Aorta (tissue), 5 donors: ENCODE measurements around the gene GPR146. TPM values are rescaled to one million over a fixed set of nuclear protein-coding genes. Genes with fewer than 3 reads are reported as not detected.

Experiments used
- ATAC-seq: fragments of 200-7000 bp; cut with Tn5 transposase; one replicate; pipeline ENCODE4 v1.9.1; 2022; ENCODE audit warnings: moderate library complexity; ENCODE audit not compliant: low FRiP score
- DNase-seq, 2 donors: peaks; one replicate each; pipeline ENCODE4 v3.0.0-alpha.2; 2020
- H3K27ac ChIP-seq, 2 donors: one replicate each; pipeline ENCODE4 v1.5.1; 2013; ENCODE audit warnings: low read length in 2 of 2, mild to moderate bottlenecking in 2 of 2, moderate library complexity in 2 of 2, control low read depth in 1 of 2, inconsistent platforms in 1 of 2, low read depth in 1 of 2
- H3K27me3 ChIP-seq, 2 donors: one replicate each; pipeline ENCODE4 v1.6.1; 2013; ENCODE audit warnings: control low read depth in 1 of 2, low read length in 1 of 2, mild to moderate bottlenecking in 1 of 2, moderate library complexity in 1 of 2; ENCODE audit not compliant: insufficient read depth in 2 of 2, control insufficient read depth in 1 of 2
- H3K36me3 ChIP-seq, 2 donors: one replicate each; pipeline ENCODE4 v1.6.1; 2013; ENCODE audit warnings: control low read depth in 1 of 2, low read length in 1 of 2, mild to moderate bottlenecking in 1 of 2; ENCODE audit not compliant: insufficient read depth in 2 of 2, control insufficient read depth in 1 of 2
- H3K4me1 ChIP-seq, 2 donors: one replicate each; pipeline ENCODE4 v1.6.1; 2013; ENCODE audit warnings: low read length in 2 of 2, control low read depth in 1 of 2, mild to moderate bottlenecking in 1 of 2, moderate library complexity in 1 of 2; ENCODE audit not compliant: insufficient read depth in 2 of 2, control insufficient read depth in 1 of 2
- H3K4me3 ChIP-seq, 2 donors: one replicate each; pipeline ENCODE4 v1.5.1; 2013; ENCODE audit warnings: low read length in 2 of 2, control low read depth in 1 of 2, mild to moderate bottlenecking in 1 of 2
- H3K9me3 ChIP-seq: one replicate; pipeline ENCODE4 v1.6.1; 2013; ENCODE audit warnings: mild to moderate bottlenecking, low read length; ENCODE audit not compliant: control insufficient read depth
- WGBS, 2 donors: extraction: QIAGEN DNeasy Blood & Tissue Kit; methylation state at CpG; one replicate each; pipeline ENCODE4 v1.1.7; 2013; 5-methylcytosine and 5-hydroxymethylcytosine counted together
- intact Hi-C, 2 donors: fragments of 100-400 bp; cut with DNase I; formaldehyde crosslinking; loops; one replicate each; pipeline versions ENCODE4 v1.14.2 to v1.15.0; 2022
- microRNA-seq, 2 donors: library from miRNA; unstranded; fragments of <30 nt; microRNA quantifications; one replicate each; pipeline ENCODE4 v1.2.0, GENCODE V29; 2020
- polyA plus RNA-seq, 2 donors: library from polyadenylated mRNA; stranded (reverse); fragments of 200-250 nt; gene quantifications; one replicate each; pipeline ENCODE4 v1.2.3, GENCODE V29; 2013
- total RNA-seq, 2 donors: library from RNA; stranded (reverse); fragmentation: NEBNext Ultra II Directional; extraction: Animal tissue kit (Norgen Biotek cat#: 25700); gene quantifications; one replicate each; pipeline ENCODE4 v1.2.1, GENCODE V29; 2021
- donor health status: healthy with polysubstance abuse.
- donor health status: Bipolar disorder and iron deficiency.
- donor health status: DM: no; HTN: no; CAD: no.
- donor health status: DM: no; HTN: no; CAD: no.
- donor health status: DM: yes; HTN: yes; CAD: no.

Gene GPR146
- total and polyA plus RNA-seq, 4 donors, result 2.2 to 44.2 (median 10.4) TPM

- Histone ChIP-seq H3K27ac (no peak overlapping the region), H3K36me3 (no peaks in the 10 kb centered on the region), H3K4me1 (no peaks in the 10 kb centered on the region), H3K4me3 (no peak overlapping the region), H3K9me3 (no peaks in the 10 kb centered on the region), H3K27me3 (no peaks in the 10 kb centered on the region)
- intact Hi-C loops, result no loop called here
- 90 to 91% methylated on average over 28 to 30 of the region's 30 CpGs for WGBS, 2 donors
- no peak for ATAC-seq
- peak; percentile 14 to 54 for DNase-seq
These were observed 64.0 kb downstream of the GPR146 start for GRCh38 chr7:1108264-1108920.

Small RNA genes lying within 50 kb of the gene (microRNA-seq; reads per million reads assigned to microRNA genes)
- gene MIR339, result 291 to 683 reads per million in 2 donors

Other genes with a start within 250 kb of the GPR146 start
- 100 to 1,000 TPM; 200 to 236 TPM for gene SUN1, start 212.1 kb upstream of the GPR146 start, total RNA-seq
- 100 to 1,000 TPM in 1 of 2 donors, 10 to 100 TPM in 1; 36.3 to 120 TPM for gene SUN1, start 212.1 kb upstream of the GPR146 start, polyA plus RNA-seq
- 10 to 100 TPM; 19.9 to 22.7 TPM for gene GET4, start 168.0 kb upstream of the GPR146 start, total RNA-seq
- gene GET4, start 168.0 kb upstream of the GPR146 start, polyA plus RNA-seq, result 10 to 100 TPM; 16.5 to 58.3 TPM
- 10 to 100 TPM; 10.8 to 11.9 TPM for gene ADAP1, start 89.9 kb upstream of the GPR146 start, total RNA-seq
- gene ADAP1, start 89.9 kb upstream of the GPR146 start, polyA plus RNA-seq, result 10 to 100 TPM in 1 of 2 donors, 1 to 10 TPM in 1; 4.3 to 16.9 TPM
- gene COX19, start 69.0 kb upstream of the GPR146 start, total RNA-seq, result 10 to 100 TPM; 10.8 to 17.0 TPM
- gene COX19, start 69.0 kb upstream of the GPR146 start, polyA plus RNA-seq, result 1 to 10 TPM; 3.1 to 6.7 TPM
- not detected for gene CYP2W1, start 61.4 kb upstream of the GPR146 start, total RNA-seq
- gene CYP2W1, start 61.4 kb upstream of the GPR146 start, polyA plus RNA-seq, result not detected
- 10 to 100 TPM in 1 of 2 donors, 1 to 10 TPM in 1; 4.5 to 11.2 TPM for gene GPER1, start 43.6 kb downstream of the GPR146 start, total RNA-seq
- 1 to 10 TPM; 2.8 to 5.0 TPM for gene GPER1, start 43.6 kb downstream of the GPR146 start, polyA plus RNA-seq
- gene ZFAND2A, start 115.7 kb downstream of the GPR146 start, total RNA-seq, result 10 to 100 TPM; 18.8 to 24.8 TPM
- gene ZFAND2A, start 115.7 kb downstream of the GPR146 start, polyA plus RNA-seq, result 10 to 100 TPM; 54.7 to 64.6 TPM
- not detected for gene UNCX, start 188.3 kb downstream of the GPR146 start, total RNA-seq
- gene UNCX, start 188.3 kb downstream of the GPR146 start, polyA plus RNA-seq, result not detected